GM19023 (cell line): ENCODE results near the gene SGTA.

Experiments
- ATAC-seq: cut with Tn5 transposase; IDR thresholded peaks from one replicate; pipeline ENCODE4 v1.9.1; 2021; ENCODE audit warnings: mild to moderate bottlenecking, moderate library complexity; ENCODE audit not compliant: unreplicated experiment

The SGTA gene

DNA sequence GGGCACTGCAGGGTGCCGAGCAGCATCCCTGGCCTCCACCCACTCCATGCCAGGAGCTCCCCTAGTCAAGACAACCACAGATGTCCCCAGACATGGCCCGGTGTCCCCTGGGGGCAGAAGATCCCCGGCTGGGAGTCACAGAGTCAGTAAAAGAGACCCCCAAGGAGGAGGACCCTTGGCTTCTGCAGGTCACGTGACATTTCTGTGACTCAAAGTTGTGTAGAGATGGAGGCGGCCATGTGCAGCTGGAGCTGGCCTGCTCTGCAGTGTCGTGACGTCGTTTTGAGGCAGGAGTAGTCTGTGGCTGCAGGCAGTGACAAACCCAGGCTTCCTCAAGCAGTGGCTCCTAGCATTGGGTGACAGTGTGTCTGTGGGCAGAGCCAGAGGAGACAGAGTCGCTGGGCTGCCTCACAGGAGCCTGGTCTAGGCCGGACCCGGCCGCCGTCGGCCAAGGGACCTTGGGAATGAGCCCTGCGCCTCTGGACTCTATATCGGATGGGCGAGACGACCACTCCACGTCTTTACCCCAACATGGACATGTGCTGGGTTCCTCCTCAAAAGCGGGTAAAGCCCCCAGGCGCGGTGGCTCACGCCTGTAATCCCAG is 54.2 kb downstream of the SGTA start:
- ATAC-seq: no peak

DNA sequence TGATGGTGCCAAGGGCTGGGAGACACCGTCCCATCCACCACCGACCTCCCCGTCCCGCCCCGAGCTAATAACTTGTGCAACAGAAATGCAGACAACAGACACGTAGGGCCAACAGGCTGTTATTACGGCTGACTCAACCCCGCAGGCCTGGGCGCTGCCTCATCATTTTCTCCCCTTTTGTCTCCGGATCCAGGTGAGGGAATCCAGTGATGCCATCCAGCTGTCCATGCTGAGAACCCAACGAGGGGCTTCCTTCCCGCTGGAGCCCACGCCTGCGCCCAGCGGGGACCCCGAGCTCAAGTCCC is 55.5 kb downstream of the SGTA start:
- ATAC-seq: no peak

DNA sequence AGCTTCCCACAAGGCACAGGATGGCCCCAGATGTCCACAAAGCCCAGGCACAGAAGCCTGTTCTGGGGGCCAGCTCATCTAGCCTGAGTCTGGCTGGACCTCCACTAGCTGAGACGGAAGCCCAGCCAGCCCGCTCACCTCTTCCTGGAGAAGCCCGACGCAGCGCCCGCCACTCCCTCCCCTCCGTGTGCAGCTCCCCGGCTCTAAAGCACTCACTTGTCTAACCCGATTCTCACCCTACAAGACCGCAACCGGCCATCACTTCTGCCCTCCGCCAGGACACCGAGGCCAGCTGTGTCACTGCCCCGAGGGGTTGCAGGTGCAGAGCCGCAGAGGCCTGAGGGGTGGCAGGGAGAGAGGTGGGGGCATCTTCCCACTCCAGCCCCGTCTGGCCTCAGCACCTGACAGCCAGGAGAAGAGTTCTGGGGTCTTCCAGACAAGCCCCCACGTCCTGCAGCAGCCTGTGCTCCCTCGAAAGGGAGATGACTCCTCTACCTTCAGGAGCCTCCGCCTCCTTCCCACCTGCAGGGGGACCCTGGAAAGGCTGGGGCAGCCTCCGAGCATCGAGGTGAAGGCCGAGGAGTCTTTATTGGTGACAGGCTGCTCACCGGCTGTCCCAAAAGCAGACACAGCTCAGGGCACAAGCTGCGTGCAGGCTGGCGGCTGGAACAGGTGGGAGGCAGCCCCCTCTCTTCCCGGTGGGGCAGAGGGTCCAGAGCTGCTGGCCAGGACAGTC is 56.0 kb downstream of the SGTA start:
- no peak for ATAC-seq

- ATAC-seq: no peak
These were observed 56.8 kb downstream of the SGTA start for GRCh38 chr19:2726160-2726855.

- no peak for ATAC-seq
These were observed 58.9 kb downstream of the SGTA start for GRCh38 chr19:2724148-2724557.

DNA sequence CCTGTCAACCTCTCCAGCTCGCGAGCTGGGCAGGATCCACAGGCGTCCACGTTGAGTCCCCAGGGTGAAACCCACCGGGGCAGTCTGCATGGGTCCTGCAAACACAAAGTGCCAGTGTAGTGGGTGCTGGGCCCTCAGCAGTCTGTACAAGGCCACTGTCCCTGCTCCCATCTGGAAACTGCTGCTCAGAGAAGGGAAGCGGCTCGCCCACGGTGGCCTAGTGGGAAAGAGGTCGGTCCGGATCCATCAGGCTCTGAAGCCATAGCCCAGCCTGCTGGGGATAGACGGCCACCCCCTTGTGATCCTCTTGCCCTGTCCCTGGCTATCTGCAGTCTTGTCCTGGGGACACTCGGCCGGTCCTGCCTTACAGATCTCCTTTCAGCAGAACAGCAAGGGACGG is 59.3 kb downstream of the SGTA start:
- ATAC-seq: no peak

DNA sequence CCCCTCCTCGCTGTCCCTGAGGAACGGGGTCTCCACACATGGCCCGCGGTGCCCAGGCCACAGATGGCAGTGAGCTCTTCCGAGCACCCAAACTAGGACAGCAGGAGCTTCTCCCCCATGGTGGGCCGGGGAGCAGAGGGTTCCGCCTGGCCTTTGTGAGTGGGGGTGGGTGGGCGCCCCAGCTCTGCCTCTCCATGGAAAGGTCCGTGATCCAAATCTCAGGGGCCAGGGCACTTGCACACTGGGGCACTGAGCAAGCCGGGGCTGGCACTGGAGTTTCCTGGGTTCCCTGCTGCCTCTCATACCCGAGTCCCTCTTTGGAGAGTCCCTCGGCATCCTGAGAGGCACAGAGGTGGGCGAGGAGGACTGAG is 59.7 kb downstream of the SGTA start:
- ATAC-seq: no peak

GRCh38 chr19:2722541-2723344 is 60.3 kb downstream of the SGTA start:
- ATAC-seq: no peak

- no peak for ATAC-seq
These were observed 61.2 kb downstream of the SGTA start for GRCh38 chr19:2721570-2722540.

- ATAC-seq: no peak
These were observed 62.1 kb downstream of the SGTA start, which contains the start of gene DIRAS1 for GRCh38 chr19:2720777-2721569. DIRAS1 (minus strand) TSS chr19:2721372; CDS start chr19:2717806, 3,566 bp downstream.

DNA sequence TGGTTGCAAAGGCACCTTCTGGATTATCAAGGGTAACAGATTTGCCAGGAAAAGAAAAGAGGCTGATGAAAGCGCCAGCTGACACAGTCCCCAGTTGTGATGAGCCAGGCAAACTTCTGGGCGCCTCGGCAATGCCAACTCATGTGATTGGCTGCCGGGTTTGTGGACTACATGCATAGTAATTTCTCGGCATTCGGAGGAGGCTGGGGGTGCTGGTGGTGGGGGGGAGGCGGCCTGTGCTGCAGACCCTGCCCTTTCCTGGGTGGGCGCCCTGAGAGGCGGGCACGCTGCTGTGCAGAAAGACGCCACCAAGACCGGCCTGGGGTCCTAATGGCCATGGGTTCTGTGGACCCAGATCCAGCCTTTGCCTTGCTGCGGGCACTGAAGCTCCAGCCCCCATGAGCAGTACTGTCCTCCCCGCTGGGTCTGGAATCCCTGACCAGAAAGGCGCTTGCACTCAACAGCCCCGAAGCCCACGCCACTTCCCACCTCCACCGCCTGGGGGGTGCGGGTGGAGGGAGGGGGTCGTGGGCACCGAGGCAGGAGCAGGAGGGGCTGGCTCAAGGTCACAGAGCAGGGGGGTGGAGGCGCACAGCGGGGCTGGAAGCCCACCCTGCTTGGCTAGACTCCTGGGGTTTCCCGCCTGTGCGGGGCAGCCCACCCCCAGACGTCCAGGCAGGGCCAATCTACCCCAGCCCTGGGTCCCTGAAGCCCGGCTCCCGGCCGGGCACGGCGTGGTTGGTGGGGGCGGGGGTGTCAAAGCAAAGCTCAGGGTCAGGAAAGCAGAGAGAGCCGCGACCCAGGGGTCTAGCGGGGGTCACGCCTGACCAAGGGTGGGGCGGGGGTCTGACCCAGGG is 62.9 kb downstream of the SGTA start:
- ATAC-seq: no peak

GRCh38 chr19:2719232-2719735 is 63.8 kb downstream of the SGTA start:
- no peak for ATAC-seq

- no peak for ATAC-seq
These were observed 65.2 kb downstream of the SGTA start for GRCh38 chr19:2717638-2718541.

DNA sequence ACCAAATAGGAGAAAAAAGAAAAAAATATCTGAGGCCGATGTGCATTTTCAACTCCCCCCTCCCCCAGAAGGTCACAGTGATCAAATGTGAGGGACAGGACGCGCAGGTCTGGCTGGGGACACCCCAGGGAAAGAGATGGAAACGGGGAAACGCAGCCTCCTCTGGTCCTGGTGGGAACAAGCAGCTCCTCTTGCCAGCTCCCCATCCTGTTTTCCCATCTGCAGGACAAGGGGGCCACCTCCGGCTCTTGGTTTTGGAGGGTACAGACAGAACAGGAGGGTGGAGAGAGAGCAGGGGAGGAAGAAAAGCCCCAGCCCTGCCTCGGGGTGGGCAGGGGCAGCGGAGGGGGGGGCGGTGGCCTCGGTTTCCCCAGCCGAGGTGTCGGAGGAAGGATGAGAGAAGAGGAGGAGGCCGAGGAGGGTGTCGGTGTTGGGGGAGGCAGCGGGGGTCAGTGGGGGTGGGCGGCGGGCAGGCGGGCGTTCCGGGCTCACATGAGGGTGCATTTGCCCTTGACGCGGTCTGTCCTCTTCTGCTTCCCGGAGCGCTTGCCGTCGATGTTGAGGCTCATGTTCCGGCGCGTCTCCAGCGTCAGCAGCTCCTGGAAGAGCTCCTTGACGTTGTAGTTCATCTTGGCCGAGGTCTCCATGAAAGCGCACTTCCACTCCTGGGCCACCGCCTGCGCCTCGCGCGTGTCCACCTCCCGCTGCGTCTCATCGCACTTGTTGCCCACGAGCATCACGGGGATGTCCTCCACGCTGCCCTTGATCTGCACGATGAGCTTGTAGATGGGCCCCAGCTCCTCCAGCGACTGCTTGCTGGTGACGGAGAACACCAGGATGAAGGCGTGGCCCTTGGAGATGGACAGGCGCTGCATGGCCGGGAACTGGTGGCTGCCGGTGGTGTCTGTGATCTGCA is 66.1 kb downstream of the SGTA start:
- ATAC-seq: no peak

DNA sequence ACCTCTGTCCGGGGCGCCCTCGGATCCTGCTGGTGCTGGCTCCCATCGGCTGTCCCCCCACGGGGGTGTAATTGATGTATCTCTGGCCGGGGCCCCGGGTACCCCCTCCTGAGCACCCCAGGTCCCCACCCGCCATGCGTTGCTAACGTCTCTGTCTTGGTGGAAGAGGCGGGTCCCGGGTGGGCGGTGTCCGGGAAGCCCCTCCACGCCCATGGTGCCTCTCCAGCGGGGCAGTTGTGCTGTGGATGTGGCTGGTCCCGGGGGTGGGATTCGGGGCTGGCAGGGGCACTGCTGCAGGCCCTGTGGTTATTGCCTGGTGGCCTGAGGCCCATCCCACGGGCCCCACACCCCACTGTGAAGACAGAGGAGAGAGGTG is 66.8 kb downstream of the SGTA start:
- no peak for ATAC-seq
